A673 (cell line): ENCODE data around the gene TMEM108. TPM values are rescaled to one million over a fixed set of nuclear protein-coding genes. Genes with fewer than 3 reads are reported as not detected.

Experiments
- BruUV-seq: library from RNA; stranded (reverse); fragments of 400-500 nt; replicated peaks from 2 replicates; lab custom pipeline; 2021; lab: Mats Ljungman, UMichigan
- CTCF ChIA-PET: fragments of 300-600 bp; sonication (Branson Sonifier 250); formaldehyde crosslinking; loops from one replicate; lab custom pipeline; 2022; ENCODE audit warnings: antibody characterized with exemption; lab: Charles Lee
- POLR2A ChIA-PET: fragments of 300-600 bp; sonication (Branson Sonifier 250); formaldehyde crosslinking; loops from one replicate; lab custom pipeline; 2022; ENCODE audit warnings: antibody characterized with exemption; ENCODE audit not compliant: low non-redundant PET; lab: Charles Lee
- DNase-seq: peaks from one replicate; pipeline ENCODE4 v3.0.0-alpha.2; 2015; ENCODE audit warnings: low spot score
- H3K27ac ChIP-seq: fragments of 200-600 bp; sonication (generic); 2 replicates; pipeline ENCODE4 v1.5.1; 2016; ENCODE audit warnings: mixed run types, low read depth, mild to moderate bottlenecking, mixed read lengths, antibody characterized with exemption, low read length; ENCODE audit not compliant: poor library complexity, severe bottlenecking
- H3K27me3 ChIP-seq: fragments of 200-600 bp; sonication (generic); replicated peaks from 2 replicates; pipeline ENCODE4 v1.6.1; 2017; ENCODE audit warnings: mixed run types, low read depth, mild to moderate bottlenecking, mixed read lengths, antibody characterized with exemption, low read length; ENCODE audit not compliant: insufficient read depth, poor library complexity
- H3K36me3 ChIP-seq: fragments of 200-600 bp; sonication (generic); 2 replicates; pipeline ENCODE4 v1.6.1; 2016; ENCODE audit warnings: mixed run types, mild to moderate bottlenecking, mixed read lengths, antibody characterized with exemption, low read length; ENCODE audit not compliant: insufficient read depth, poor library complexity, severe bottlenecking
- H3K4me1 ChIP-seq: fragments of 200-600 bp; sonication (generic); 2 replicates; pipeline ENCODE4 v1.6.1; 2017; ENCODE audit warnings: mixed run types, mild to moderate bottlenecking, mixed read lengths, antibody characterized with exemption, low read length; ENCODE audit not compliant: insufficient read depth, poor library complexity, severe bottlenecking
- H3K4me3 ChIP-seq: fragments of 200-600 bp; sonication (generic); 2 replicates; pipeline ENCODE4 v1.5.1; 2016; ENCODE audit warnings: low read depth, mixed run types, mild to moderate bottlenecking, mixed read lengths, low read length; ENCODE audit not compliant: poor library complexity, severe bottlenecking
- H3K9me3 ChIP-seq: fragments of 200-600 bp; sonication (generic); 2 replicates; pipeline ENCODE4 v1.6.1; 2016; ENCODE audit warnings: mixed run types, low read depth, mild to moderate bottlenecking, mixed read lengths, antibody characterized with exemption, low read length; ENCODE audit not compliant: poor library complexity, severe bottlenecking
- EZH2 ChIP-seq: fragments of 200-600 bp; sonication (generic); IDR thresholded peaks from 2 replicates; pipeline ENCODE4 v1.6.1; 2017; ENCODE audit warnings: borderline replicate concordance, low read depth, mild to moderate bottlenecking, mixed read lengths, antibody characterized with exemption, low read length; ENCODE audit not compliant: poor library complexity, severe bottlenecking
- intact Hi-C: fragments of 100-400 bp; cut with micrococcal nuclease; formaldehyde crosslinking; loops from one replicate; pipeline ENCODE4 v1.10.0; 2022; ENCODE audit not compliant: unreplicated experiment
- total RNA-seq: library from RNA; stranded (reverse); gene quantifications from 2 replicates; pipeline ENCODE4 v1.2.3, GENCODE V29; 2021
- TF ChIP-seq, protein P1 (sequence below): fragments of 300-800, 200-600 bp; sonication (generic); conservative IDR thresholded peaks from 2 replicates; pipeline ENCODE4 v1.5.1; 2017; ENCODE audit warnings: low read depth, mild to moderate bottlenecking, antibody characterized with exemption, low read length, moderate library complexity, mixed read lengths

Gene TMEM108
- total RNA-seq, 1 experiment from 2014 or later, result 0.30 TPM

DNA sequence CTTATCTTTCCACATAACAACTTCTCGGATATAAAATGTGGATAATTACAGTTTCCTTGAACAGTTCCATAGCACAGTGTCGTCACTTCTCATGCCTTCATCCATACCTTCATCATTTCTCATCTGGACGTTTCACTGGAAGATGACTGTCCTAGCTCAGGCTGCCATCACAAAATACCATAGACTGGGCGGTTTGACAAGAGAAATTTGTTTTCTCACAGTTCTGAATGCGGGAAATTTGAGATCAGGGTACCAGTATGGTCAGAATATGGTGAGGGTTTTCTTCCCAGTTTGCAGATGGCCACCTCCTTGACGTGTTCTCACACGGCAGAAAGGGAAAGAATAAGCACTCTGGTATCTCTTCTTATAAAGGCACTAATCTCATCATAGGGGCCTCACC, 42.8 kb downstream of the TMEM108 start:
- no peak for DNase-seq
- H3K9me3 ChIP-seq, result no peaks in the 10 kb centered on the region
- no peak for TF ChIP-seq EZH2
- TF ChIP-seq, protein P1, sequence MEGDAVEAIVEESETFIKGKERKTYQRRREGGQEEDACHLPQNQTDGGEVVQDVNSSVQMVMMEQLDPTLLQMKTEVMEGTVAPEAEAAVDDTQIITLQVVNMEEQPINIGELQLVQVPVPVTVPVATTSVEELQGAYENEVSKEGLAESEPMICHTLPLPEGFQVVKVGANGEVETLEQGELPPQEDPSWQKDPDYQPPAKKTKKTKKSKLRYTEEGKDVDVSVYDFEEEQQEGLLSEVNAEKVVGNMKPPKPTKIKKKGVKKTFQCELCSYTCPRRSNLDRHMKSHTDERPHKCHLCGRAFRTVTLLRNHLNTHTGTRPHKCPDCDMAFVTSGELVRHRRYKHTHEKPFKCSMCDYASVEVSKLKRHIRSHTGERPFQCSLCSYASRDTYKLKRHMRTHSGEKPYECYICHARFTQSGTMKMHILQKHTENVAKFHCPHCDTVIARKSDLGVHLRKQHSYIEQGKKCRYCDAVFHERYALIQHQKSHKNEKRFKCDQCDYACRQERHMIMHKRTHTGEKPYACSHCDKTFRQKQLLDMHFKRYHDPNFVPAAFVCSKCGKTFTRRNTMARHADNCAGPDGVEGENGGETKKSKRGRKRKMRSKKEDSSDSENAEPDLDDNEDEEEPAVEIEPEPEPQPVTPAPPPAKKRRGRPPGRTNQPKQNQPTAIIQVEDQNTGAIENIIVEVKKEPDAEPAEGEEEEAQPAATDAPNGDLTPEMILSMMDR, result no peak
- no peaks in the 10 kb centered on the region for H3K36me3 ChIP-seq
- no peaks in the 10 kb centered on the region for H3K27me3 ChIP-seq
- H3K4me3 ChIP-seq, result no peak overlapping the region
- BruUV-seq, result no TSS peak
- POLR2A ChIA-PET, result no interaction called here
- H3K27ac ChIP-seq, result no peak overlapping the region
- CTCF ChIA-PET, result no interaction called here
- no peaks in the 10 kb centered on the region for H3K4me1 ChIP-seq
- intact Hi-C loops, result no loop called here

DNA sequence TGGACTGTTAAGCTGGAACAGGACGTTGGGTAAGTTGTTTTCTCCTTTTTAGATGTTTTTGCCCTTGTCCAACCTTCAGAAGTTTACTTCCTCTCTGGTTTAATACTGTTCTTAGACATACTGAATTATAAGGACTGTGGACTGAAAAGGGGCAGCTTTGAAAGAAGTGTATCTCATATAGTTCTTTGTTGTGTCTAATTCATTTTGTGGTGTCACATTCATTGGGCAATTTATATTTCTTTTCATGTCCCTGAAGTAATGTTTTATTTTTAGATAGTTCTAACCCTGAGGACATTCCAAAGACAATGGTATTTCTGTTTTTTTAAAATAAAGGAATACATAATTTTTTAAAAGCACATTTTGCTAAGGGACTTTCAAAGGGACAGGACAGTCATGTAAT, 45.2 kb downstream of the TMEM108 start:
- CTCF ChIA-PET, result no interaction called here
- TF ChIP-seq EZH2, result no peak
- TF ChIP-seq, protein P1, result no peak
- no peaks in the 10 kb centered on the region for H3K9me3 ChIP-seq
- no peaks in the 10 kb centered on the region for H3K36me3 ChIP-seq
- H3K27me3 ChIP-seq, result no peaks in the 10 kb centered on the region
- intact Hi-C loops, result no loop called here
- DNase-seq, result no peak
- H3K27ac ChIP-seq, result no peak overlapping the region
- H3K4me1 ChIP-seq, result no peaks in the 10 kb centered on the region
- no TSS peak for BruUV-seq
- no peak overlapping the region for H3K4me3 ChIP-seq
- POLR2A ChIA-PET, result no interaction called here

DNA sequence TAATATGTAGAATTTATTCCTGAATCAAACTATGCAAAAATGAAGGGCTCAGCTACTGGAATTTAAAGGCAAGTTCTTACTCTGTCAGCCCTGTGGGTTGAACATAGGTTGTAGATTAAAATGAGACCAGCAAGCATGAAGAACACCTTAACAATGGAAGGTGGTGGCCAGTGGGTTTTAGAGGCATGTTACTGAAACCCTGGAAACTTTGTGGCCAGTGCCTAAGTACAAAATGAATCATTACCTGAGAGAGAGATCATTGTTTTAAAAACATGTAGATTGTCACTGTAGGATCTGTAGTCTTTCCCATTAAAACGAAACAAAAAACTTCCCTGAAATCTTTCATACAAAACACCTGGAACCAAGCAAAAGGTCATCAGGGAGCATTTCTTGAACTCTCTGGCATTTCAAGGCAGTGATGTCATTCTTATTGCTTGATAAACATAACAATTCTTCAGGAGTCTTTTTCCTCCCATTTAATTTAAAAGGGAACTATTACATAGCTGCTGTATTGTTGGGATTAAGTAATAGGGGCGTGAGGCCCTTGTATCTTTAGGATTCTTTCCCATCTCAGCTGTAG, 51.8 kb downstream of the TMEM108 start:
- Histone ChIP-seq H3K4me1 (no peaks in the 10 kb centered on the region), H3K9me3 (no peaks in the 10 kb centered on the region), H3K27me3 (no peaks in the 10 kb centered on the region), H3K27ac (no peak overlapping the region), H3K4me3 (no peak overlapping the region), H3K36me3 (no peaks in the 10 kb centered on the region)
- ChIA-PET POLR2A (no interaction called here), CTCF (no interaction called here)
- BruUV-seq, result no TSS peak
- no peak for TF ChIP-seq EZH2
- TF ChIP-seq, protein P1, result no peak
- no peak for DNase-seq
- intact Hi-C loops, result no loop called here
